Osteocyte (in vitro differentiated cells): Measurements from ENCODE around the gene VTCN1. TPM values are rescaled to one million over a fixed set of nuclear protein-coding genes. Genes with fewer than 3 reads are reported as not detected.

Source experiments
- DNase-seq: peaks from one replicate; pipeline ENCODE4 v3.0.0; 2021; ENCODE audit warnings: mixed read lengths; ENCODE audit not compliant: unreplicated experiment; ENCODE audit errors: extremely low spot score
- H3K27ac Mint-ChIP-seq: one replicate; pipeline ENCODE4 v1.8.0; 2021; ENCODE audit warnings: mild to moderate bottlenecking, mixed read lengths; ENCODE audit not compliant: unreplicated experiment
- H3K27me3 Mint-ChIP-seq: one replicate; pipeline ENCODE4 v1.8.0; 2021; ENCODE audit warnings: mixed read lengths; ENCODE audit not compliant: unreplicated experiment
- H3K36me3 Mint-ChIP-seq: one replicate; pipeline ENCODE4 v1.8.0; 2021; ENCODE audit warnings: mixed read lengths; ENCODE audit not compliant: unreplicated experiment
- H3K4me1 Mint-ChIP-seq: one replicate; pipeline ENCODE4 v1.8.0; 2021; ENCODE audit warnings: mixed read lengths; ENCODE audit not compliant: unreplicated experiment
- H3K4me3 Mint-ChIP-seq: one replicate; pipeline ENCODE4 v1.8.0; 2021; ENCODE audit warnings: mild to moderate bottlenecking, moderate library complexity, mixed read lengths; ENCODE audit not compliant: unreplicated experiment
- H3K9me3 Mint-ChIP-seq: one replicate; pipeline ENCODE4 v1.8.0; 2021; ENCODE audit warnings: mixed read lengths; ENCODE audit not compliant: unreplicated experiment
- total RNA-seq: library from RNA; stranded (reverse); gene quantifications from 2 replicates; pipeline ENCODE4 v1.2.1, GENCODE V29; 2021
- TF ChIP-seq, protein P1 (sequence below): fragments of 200-600 bp; sonication (generic); IDR thresholded peaks from 2 replicates; pipeline ENCODE4 v1.5.0; 2021; ENCODE audit warnings: antibody characterized with exemption, mild to moderate bottlenecking, moderate library complexity

The VTCN1 gene
- total RNA-seq, 1 donor from 2014 or later = not detected

DNA sequence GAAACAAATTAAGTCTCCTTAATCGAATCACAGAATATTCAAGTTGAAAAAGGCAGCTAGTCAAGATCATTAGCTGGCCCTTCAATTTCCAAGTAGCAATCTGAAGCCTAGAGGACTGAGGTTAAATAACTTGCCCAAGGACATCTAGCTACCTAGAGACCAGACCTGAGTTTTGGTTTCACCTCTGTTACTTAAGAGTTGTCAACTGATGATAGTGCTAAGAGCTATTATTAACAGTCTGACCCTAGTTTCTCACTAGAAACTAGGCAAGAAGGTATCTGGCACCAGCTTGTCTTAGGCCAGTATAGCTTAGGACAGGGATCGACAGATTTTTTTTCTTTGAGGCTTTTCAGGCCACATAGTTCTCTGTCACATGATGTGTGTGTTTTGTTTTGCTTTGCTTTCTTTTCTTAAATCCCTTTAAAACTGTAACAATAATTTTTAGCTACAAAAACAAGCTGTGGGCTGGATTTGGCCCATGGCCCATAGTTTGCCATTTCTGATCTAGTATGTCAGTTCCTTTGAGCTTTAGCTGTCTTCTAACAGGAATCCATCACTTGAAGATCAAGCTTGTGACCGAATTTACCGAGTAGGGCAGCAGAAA lies 112.3 kb downstream of the VTCN1 start:
- H3K27ac Mint-ChIP-seq = peak overlapping the region; percentile 73

DNA sequence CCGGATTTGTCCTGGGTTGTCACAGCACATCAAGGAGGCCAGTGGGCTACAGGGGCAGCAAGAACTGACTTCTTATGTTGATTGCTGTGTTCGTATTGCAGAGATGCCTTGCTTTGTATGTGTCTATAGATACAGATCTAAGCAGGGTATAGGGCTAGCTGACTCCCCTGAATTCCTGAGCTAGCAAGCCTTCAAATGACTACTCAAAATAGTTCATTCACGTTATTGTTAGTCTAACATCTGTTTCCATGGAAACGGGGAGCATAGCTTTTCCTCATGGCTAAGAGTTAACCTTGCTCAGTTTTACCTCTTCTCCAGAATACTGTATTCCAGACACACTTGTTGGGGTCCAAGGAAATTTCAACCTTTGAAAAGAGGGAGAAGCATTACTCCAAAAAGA lies 113.3 kb downstream of the VTCN1 start:
- Mint-ChIP-seq H3K4me3 (no peak overlapping the region), H3K36me3 (peaks cover 4% of the 10 kb centered on the region), H3K27ac (peak overlapping the region; percentile 24), H3K27me3 (no peaks in the 10 kb centered on the region), H3K9me3 (no peaks in the 10 kb centered on the region), H3K4me1 (peaks cover 54% of the 10 kb centered on the region)
- TF ChIP-seq, protein P1, sequence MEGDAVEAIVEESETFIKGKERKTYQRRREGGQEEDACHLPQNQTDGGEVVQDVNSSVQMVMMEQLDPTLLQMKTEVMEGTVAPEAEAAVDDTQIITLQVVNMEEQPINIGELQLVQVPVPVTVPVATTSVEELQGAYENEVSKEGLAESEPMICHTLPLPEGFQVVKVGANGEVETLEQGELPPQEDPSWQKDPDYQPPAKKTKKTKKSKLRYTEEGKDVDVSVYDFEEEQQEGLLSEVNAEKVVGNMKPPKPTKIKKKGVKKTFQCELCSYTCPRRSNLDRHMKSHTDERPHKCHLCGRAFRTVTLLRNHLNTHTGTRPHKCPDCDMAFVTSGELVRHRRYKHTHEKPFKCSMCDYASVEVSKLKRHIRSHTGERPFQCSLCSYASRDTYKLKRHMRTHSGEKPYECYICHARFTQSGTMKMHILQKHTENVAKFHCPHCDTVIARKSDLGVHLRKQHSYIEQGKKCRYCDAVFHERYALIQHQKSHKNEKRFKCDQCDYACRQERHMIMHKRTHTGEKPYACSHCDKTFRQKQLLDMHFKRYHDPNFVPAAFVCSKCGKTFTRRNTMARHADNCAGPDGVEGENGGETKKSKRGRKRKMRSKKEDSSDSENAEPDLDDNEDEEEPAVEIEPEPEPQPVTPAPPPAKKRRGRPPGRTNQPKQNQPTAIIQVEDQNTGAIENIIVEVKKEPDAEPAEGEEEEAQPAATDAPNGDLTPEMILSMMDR = no peak
- no peak for DNase-seq

More for the DNA sequence above, 112.3 kb downstream of the VTCN1 start:
- no peak for DNase-seq
- Mint-ChIP-seq H3K27me3 (no peaks in the 10 kb centered on the region), H3K36me3 (peaks cover 4% of the 10 kb centered on the region), H3K9me3 (no peaks in the 10 kb centered on the region), H3K4me3 (no peak overlapping the region), H3K4me1 (peaks cover 44% of the 10 kb centered on the region)
- TF ChIP-seq, protein P1 = no peak

- no peak for DNase-seq
- Mint-ChIP-seq H3K27me3 (no peaks in the 10 kb centered on the region), H3K36me3 (peaks cover 1% of the 10 kb centered on the region), H3K4me1 (peaks cover 55% of the 10 kb centered on the region), H3K27ac (peak overlapping the region; percentile 24), H3K9me3 (no peaks in the 10 kb centered on the region), H3K4me3 (no peak overlapping the region)
- TF ChIP-seq, protein P1 = no peak
These were observed 113.7 kb downstream of the VTCN1 start for GRCh38 chr1:117096951-117097408.

- H3K36me3 Mint-ChIP-seq = peaks cover 7% of the 10 kb centered on the region
- TF ChIP-seq, protein P1 = no peak
- DNase-seq = no peak
- H3K9me3 Mint-ChIP-seq = no peaks in the 10 kb centered on the region
- peaks cover 55% of the 10 kb centered on the region for H3K4me1 Mint-ChIP-seq
- H3K4me3 Mint-ChIP-seq = no peak overlapping the region
- no peaks in the 10 kb centered on the region for H3K27me3 Mint-ChIP-seq
- H3K27ac Mint-ChIP-seq = peak overlapping the region; percentile 95
These were observed 115.7 kb downstream of the VTCN1 start for GRCh38 chr1:117094841-117095604.
